IPS DF 19.7 (cell line): Measurements from ENCODE around the gene PCDHGA4.
"Not testable (repeated sequence)": the region's sequence is repeated elsewhere in the genome, so short reads cannot be mapped to it uniquely, and the experiment has no call there.

Experiments
- DNase-seq: peaks from one replicate; pipeline ENCODE4 v3.0.0-alpha.2; 2013; ENCODE audit warnings: low read depth, low spot score

Gene PCDHGA4

GRCh38 chr5:141349917-141350619 is 4.8 kb upstream of the PCDHGA4 start, which contains the start of gene PCDHGB1:
Gene PCDHGB1 (plus strand): TSS chr5:141350099. CDS start chr5:141350261, 162 bp downstream.
- DNase-seq, result no peak

DNA sequence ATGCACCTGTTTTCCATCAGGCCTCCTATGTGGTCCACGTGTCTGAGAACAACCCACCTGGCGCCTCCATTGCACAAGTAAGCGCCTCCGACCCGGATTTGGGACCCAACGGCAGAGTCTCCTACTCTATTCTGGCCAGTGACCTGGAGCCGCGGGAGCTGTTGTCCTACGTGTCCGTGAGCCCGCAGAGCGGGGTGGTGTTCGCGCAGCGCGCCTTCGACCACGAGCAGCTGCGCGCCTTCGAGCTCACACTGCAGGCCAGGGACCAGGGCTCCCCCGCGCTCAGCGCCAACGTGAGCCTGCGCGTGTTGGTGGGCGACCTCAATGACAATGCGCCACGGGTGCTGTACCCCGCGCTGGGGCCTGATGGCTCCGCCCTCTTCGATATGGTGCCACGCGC is 3.2 kb upstream of the PCDHGA4 start:
- DNase-seq, result no peak

DNA sequence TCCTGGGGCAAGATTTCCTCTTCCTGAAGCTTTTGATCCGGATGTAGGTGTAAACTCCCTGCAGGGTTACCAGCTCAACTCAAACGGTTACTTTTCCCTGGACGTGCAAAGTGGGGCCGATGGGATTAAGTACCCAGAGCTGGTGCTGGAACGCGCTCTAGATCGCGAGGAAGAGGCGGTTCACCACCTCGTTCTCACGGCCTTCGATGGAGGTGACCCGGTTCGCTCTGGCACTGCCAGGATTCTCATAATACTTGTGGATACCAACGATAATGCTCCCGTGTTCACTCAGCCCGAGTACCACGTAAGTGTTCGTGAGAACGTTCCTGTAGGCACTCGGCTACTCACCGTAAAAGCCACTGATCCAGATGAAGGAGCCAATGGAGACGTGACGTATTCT is 820 bp downstream of the PCDHGA4 start:
- DNase-seq, result no peak

DNA sequence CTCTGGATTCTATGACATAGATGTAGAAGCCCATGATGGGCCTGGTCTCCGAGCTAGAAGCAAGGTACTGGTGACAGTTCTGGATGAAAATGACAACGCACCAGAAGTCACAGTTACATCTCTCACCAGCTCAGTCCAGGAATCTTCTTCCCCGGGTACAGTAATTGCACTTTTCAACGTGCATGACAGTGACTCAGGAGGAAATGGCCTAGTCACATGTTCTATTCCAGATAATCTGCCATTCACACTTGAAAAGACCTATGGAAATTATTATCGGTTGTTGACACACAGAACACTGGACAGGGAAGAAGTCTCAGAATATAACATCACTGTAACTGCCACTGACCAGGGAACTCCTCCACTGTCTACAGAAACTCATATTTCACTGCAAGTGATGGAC is 1.3 kb downstream of the PCDHGA4 start:
- DNase-seq, result no peak

GRCh38 chr5:141356950-141357349 is 2.1 kb downstream of the PCDHGA4 start:
- no peak for DNase-seq

GRCh38 chr5:141359790-141360426 is 5.1 kb downstream of the PCDHGA4 start, which contains the start of gene PCDHGB2:
Gene PCDHGB2 (plus strand): TSS chr5:141359994. CDS start chr5:141360136, 142 bp downstream.
- DNase-seq, result no peak

DNA sequence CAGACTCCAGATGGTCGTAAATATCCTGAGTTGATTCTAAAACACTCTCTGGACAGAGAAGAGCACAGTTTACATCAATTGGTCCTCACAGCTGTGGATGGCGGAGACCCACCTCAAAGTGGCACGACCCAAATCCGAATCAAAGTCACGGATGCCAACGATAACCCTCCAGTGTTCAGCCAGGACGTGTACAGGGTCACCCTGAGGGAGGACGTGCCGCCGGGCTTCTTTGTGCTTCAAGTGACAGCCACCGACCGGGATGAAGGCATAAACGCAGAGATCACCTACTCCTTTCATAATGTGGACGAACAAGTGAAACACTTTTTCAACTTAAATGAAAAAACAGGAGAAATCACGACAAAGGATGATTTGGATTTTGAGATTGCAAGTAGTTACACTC is 5.9 kb downstream of the PCDHGA4 start:
- DNase-seq, result no peak

DNA sequence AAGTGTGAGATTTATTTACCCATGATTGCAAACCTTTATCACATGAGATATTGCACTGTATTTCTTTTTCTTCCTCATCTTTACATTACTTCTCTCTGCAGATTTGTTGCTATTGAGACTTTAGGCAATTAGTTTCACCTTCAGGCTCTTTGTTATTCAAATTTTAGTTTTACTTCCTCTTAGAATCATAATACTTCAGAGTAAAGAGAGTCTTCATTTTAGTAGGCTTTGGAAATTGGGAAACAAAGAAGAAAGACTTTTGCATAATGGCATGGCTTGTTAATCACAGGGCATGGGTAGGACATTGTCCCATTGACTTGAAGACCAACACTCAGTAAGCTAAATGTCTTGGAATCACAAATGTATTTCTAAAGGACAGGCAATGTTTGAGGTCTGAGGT is 7.9 kb downstream of the PCDHGA4 start:
- DNase-seq, result no peak

GRCh38 chr5:141363952-141364660 is 9.3 kb downstream of the PCDHGA4 start, which contains the start of gene PCDHGA5:
Gene PCDHGA5 (plus strand): TSS chr5:141364162. CDS start chr5:141364331, 169 bp downstream.
- no peak for DNase-seq

GRCh38 chr5:141366016-141366896 is 11.4 kb downstream of the PCDHGA4 start:
- DNase-seq, result no peak

- no peak for DNase-seq
These were observed 15.4 kb downstream of the PCDHGA4 start, which contains the start of gene PCDHGB3 for GRCh38 chr5:141369994-141370848. Gene PCDHGB3 (plus strand): TSS chr5:141370242. CDS start chr5:141370395, 153 bp downstream.

DNA sequence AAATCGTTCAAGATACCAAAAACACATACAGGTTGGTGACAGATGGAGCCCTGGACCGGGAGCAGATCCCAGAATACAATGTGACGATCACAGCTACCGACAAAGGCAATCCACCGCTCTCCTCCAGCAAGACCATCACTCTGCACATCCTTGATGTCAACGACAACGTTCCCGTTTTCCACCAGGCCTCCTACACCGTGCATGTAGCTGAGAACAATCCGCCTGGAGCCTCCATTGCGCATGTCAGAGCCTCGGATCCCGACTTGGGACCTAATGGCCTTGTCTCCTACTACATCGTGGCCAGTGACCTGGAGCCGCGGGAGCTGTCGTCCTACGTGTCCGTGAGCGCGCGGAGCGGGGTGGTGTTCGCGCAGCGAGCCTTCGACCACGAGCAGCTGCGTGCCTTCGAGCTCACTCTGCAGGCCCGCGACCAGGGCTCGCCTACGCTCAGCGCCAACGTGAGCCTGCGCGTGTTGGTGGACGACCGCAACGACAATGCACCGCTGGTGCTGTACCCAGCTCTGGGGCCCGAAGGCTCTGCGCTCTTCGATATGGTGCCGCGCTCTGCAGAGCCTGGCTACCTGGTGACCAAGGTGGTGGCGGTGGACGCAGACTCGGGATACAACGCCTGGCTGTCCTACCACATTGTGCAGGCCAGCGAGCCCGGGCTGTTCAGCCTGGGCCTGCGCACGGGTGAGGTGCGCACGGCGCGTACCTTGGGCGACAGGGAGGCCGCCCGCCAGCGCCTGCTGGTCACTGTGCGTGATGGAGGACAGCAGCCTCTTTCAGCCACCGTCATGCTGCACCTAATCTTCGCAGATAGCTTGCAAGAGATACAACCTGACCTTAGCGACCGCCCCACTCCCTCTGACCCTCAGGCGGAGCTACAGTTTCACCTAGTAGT is 17.0 kb downstream of the PCDHGA4 start:
- DNase-seq, result no peak

GRCh38 chr5:141373673-141374317 is 19.0 kb downstream of the PCDHGA4 start, which contains the start of gene PCDHGA6:
Gene PCDHGA6 (plus strand): TSS chr5:141373891. CDS start chr5:141374084, 193 bp downstream.
- no peak for DNase-seq

DNA sequence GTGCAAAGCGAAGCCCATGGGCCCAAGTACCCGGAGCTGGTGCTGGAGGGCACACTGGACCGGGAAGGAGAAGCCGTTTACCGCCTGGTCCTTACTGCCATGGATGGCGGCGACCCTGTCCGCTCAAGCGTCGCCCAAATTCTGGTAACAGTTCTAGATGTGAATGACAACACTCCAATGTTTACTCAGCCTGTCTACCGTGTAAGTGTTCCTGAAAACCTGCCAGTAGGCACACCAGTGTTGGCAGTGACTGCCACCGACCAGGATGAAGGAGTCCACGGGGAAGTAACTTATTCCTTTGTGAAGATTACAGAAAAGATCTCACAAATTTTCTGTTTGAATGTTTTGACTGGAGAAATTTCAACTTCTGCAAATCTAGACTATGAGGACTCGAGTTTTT is 19.8 kb downstream of the PCDHGA4 start:
- DNase-seq, result no peak

- not testable (repeated sequence) for DNase-seq
These were observed 20.8 kb downstream of the PCDHGA4 start for GRCh38 chr5:141375444-141376155.

- DNase-seq, result no peak
These were observed 27.9 kb downstream of the PCDHGA4 start, which contains the start of gene PCDHGA7 for GRCh38 chr5:141382469-141383294. Gene PCDHGA7 (plus strand): TSS chr5:141382742. CDS start chr5:141382900, 158 bp downstream.

GRCh38 chr5:141383345-141383744 is 28.5 kb downstream of the PCDHGA4 start:
- DNase-seq, result no peak
